Measurements from ENCODE around the gene MT1M. TPM values are rescaled to one million over a fixed set of nuclear protein-coding genes. Genes with fewer than 3 reads are reported as not detected.

MT1M gene
- total RNA-seq, 1 experiment from 2014 or later, result 0.39 TPM

- Histone ChIP-seq H3K4me3 (replicated peaks in 1 of 2; ENCODE audit: low read depth in 1 of 2, low read length in 2 of 2) (peak overlapping the region; percentile 28 to 46), H3K9ac (ENCODE audit: low read length) (peak overlapping the region; percentile 43), H3K9me3 (ENCODE audit: control insufficient read depth in 1 of 2, insufficient read depth in 1 of 2, low read depth in 1 of 2, low read length in 2 of 2) (no peaks in the 10 kb centered on the region), H3K27me3 (ENCODE audit: insufficient read depth, low read length) (no peaks in the 10 kb centered on the region), H2AFZ (ENCODE audit: low read depth, low read length, poor library complexity, severe bottlenecking) (peak overlapping the region; percentile 46), H3K9me2 (ENCODE audit: insufficient read depth) (no peaks in the 10 kb centered on the region), H3K4me2 (ENCODE audit: low read length) (peak overlapping the region; percentile 72), H3K79me2 (ENCODE audit: insufficient read depth, low read length) (no peaks in the 10 kb centered on the region), H3K27ac (ENCODE audit: low read depth, low read length) (no peak overlapping the region; the same call in 1 of the 2 replicates), H4K20me1 (ENCODE audit: insufficient read depth) (no peaks in the 10 kb centered on the region), H3K4me1 (ENCODE audit: control insufficient read depth in 1 of 2, insufficient read depth in 2 of 2, low read length in 2 of 2) (peaks cover 11 to 21% of the 10 kb centered on the region in 2 experiments), H3K36me3 (ENCODE audit: control insufficient read depth in 1 of 2, insufficient read depth in 2 of 2, low read length in 2 of 2) (no peaks in the 10 kb centered on the region)
- RAD21 ChIA-PET (ENCODE audit: low non-redundant PET in 1 of 2, low total read pairs in 2 of 2, uncharacterized antibody in 2 of 2, unreplicated experiment in 2 of 2), result interaction anchor here (0.7 to 1.1 kb wide), 3 partner anchors 11 to 59 kb away, joined by 3 to 5 read pairs (median 4); no protein-coding TSS in a partner anchor
- ATAC-seq (peak; percentile 100), DNase-seq (ENCODE audit: low read depth, low spot score) (peak; percentile 78)
- intact Hi-C loops (cut with micrococcal nuclease), result no loop called here
- BruUV-seq (replicated peaks), result TSS peak; percentile 69
- CTCF ChIA-PET, result interaction anchor here (0.6 to 2.4 kb wide), 10 partner anchors 13 to 1566 kb away, joined by 3 to 11 read pairs (median 3); no protein-coding TSS in a partner anchor
- TF ChIP-seq TCF7L2 (IDR thresholded peaks at IDR 0.05; ENCODE audit: borderline replicate concordance, extremely low read depth, insufficient read depth, insufficient read length) (no peak), CTCF (IDR thresholded peaks at IDR 0.05 in 2 of 3, conservative IDR thresholded peaks at IDR 0.05 in 1 of 3; ENCODE audit: borderline replicate concordance in 1 of 3, insufficient read depth in 1 of 3, low read depth in 2 of 3, low read length in 2 of 3) (peak; percentile 43 to 51 (median 50); a peak in 5 of 6 replicates), RAD21 (IDR thresholded peaks at IDR 0.05; ENCODE audit: low read depth) (peak; percentile 81), SP1 (IDR thresholded peaks at IDR 0.05; ENCODE audit: low read depth) (no peak; the same call in 1 of the 2 replicates), POLR2AphosphoS5 (IDR thresholded peaks at IDR 0.05; ENCODE audit: low read depth, low read length) (peak; percentile 50), YY1 (IDR thresholded peaks at IDR 0.05; ENCODE audit: extremely low read depth, insufficient replicate concordance, low read depth, low read length) (peak; percentile 21)
- TF ChIP-seq, protein P1, sequence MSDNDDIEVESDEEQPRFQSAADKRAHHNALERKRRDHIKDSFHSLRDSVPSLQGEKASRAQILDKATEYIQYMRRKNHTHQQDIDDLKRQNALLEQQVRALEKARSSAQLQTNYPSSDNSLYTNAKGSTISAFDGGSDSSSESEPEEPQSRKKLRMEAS (IDR thresholded peaks at IDR 0.05), result peak; percentile 83
- POLR2A ChIA-PET, result interaction anchor here (0.8 to 2.8 kb wide), 8 partner anchors 9 to 36 kb away, joined by 3 to 47 read pairs (median 4); partner anchors contain the start of genes MT1E and MT2A
Measured at GRCh38 chr16:56643080-56643778, 10.8 kb downstream of the MT1M start.
